ENCODE data around the gene STK38L.

The STK38L gene

DNA sequence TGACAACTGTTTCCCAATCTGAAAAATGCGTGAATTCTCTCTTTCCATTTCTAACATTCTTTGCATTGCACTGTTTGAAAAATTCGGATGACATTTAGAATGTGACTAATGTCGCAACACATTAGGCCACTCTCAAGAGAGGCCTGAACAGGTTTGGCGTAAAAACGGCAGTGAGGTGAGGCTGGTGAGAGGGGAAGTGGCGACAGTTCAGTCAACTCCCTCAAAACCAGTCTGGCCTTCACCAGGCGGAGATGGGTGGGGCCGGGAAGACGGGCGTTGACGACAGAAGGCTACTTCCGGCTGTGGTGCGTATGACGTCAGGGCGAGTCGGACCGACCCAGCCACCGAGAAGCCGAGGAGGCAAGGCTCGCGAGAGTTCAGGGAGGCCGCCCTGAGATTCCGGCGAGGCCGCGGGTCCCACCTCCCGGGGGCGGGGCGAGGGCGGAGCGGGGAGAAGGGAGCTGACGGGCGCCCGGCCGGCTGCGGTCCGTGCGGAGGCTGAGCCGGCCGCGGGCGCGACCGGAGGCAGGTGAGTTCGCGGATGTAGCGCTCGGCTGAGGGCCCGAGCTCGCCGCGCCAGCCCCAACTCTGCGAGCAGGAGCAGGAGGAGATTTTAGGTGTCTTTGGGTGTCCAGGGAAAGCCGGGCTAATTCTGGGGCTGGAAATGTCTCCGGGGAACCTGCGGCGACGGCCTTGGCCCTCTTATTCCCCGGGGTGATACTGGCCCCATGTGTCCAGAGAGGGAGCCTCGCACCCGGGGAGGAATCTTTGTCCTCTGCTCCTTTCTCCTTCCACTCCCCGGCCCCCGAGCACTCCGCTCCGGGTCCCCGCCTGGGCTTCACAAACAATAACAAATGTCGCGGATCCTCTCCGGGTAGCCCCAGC is at the start of gene STK38L:
Gene STK38L, plus strand, starts transcription at position 483 of the 885 bp plus-strand sequence. CDS start 53,435 bp downstream, outside the sequence.
- ChIA-PET CTCF (interaction anchor here (0.7 to 1.4 kb wide), 2 partner anchors 46 to 228 kb away, joined by 3 read pairs; no protein-coding TSS in a partner anchor), POLR2A (interaction anchor here (0.6 to 1.7 kb wide), 11 partner anchors 14 to 1119 kb away, joined by 3 to 9 read pairs (median 4); partner anchors contain the start of gene BHLHE41)
- Histone ChIP-seq H3K36me3 (ENCODE audit: control insufficient read depth in 2 of 2, insufficient read depth in 1 of 2, low read length in 2 of 2) (no peaks in the 10 kb centered on the region), H3K4me3 (ENCODE audit: low read depth, low read length) (peak within 1 kb of the TSS; percentile 89), H3K27ac (ENCODE audit: extremely low read depth, low read depth, low read length) (peak within 1 kb of the TSS; percentile 71), H3K9me3 (ENCODE audit: control insufficient read depth, insufficient read depth, low read depth, low read length) (no peaks in the 10 kb centered on the region; the same call in 1 of the 2 replicates), H3K4me1 (ENCODE audit: control insufficient read depth, insufficient read depth, low read length) (peaks cover 16% of the 10 kb centered on the region)
- TF ChIP-seq ZNF341 (tag by site-specific recombination; IDR thresholded peaks at IDR 0.05; ENCODE audit: low read depth) (0 out of 2 replicates have a peak, but pooled peaks have one; percentile 17), SP2 (tag by site-specific recombination; IDR thresholded peaks at IDR 0.05) (peak; percentile 94), ZEB2 (tag by site-specific recombination; IDR thresholded peaks at IDR 0.05) (peak; percentile 59; the same call in 1 of the 2 replicates), SCRT2 (tag by site-specific recombination; IDR thresholded peaks at IDR 0.05) (0 out of 2 replicates have a peak, but pooled peaks have one; percentile 39), SP7 (tag by site-specific recombination; IDR thresholded peaks at IDR 0.05) (peak; percentile 33; the same call in 1 of the 2 replicates), SETDB1 (IDR thresholded peaks at IDR 0.05; ENCODE audit: insufficient read length, low read length) (peak; percentile 81), ZBTB21 (tag by site-specific recombination; IDR thresholded peaks at IDR 0.05) (peak; percentile 100), ZFP37 (tag by site-specific recombination; IDR thresholded peaks at IDR 0.05) (peak; percentile 58), ZIC2 (tag by site-specific recombination; IDR thresholded peaks at IDR 0.05) (0 out of 2 replicates have a peak, but pooled peaks have one; percentile 14), ZSCAN30 (tag by site-specific recombination; IDR thresholded peaks at IDR 0.05) (peak; percentile 69; the same call in 1 of the 2 replicates), ZNF558 (tag by site-specific recombination; IDR thresholded peaks at IDR 0.05) (peak; percentile 25; the same call in 1 of the 2 replicates), ZNF184 (tag by site-specific recombination; IDR thresholded peaks at IDR 0.05) (no peak), ZNF530 (tag by site-specific recombination; IDR thresholded peaks at IDR 0.05; ENCODE audit: low read depth) (no peak)
- TF ChIP-seq, protein P1, sequence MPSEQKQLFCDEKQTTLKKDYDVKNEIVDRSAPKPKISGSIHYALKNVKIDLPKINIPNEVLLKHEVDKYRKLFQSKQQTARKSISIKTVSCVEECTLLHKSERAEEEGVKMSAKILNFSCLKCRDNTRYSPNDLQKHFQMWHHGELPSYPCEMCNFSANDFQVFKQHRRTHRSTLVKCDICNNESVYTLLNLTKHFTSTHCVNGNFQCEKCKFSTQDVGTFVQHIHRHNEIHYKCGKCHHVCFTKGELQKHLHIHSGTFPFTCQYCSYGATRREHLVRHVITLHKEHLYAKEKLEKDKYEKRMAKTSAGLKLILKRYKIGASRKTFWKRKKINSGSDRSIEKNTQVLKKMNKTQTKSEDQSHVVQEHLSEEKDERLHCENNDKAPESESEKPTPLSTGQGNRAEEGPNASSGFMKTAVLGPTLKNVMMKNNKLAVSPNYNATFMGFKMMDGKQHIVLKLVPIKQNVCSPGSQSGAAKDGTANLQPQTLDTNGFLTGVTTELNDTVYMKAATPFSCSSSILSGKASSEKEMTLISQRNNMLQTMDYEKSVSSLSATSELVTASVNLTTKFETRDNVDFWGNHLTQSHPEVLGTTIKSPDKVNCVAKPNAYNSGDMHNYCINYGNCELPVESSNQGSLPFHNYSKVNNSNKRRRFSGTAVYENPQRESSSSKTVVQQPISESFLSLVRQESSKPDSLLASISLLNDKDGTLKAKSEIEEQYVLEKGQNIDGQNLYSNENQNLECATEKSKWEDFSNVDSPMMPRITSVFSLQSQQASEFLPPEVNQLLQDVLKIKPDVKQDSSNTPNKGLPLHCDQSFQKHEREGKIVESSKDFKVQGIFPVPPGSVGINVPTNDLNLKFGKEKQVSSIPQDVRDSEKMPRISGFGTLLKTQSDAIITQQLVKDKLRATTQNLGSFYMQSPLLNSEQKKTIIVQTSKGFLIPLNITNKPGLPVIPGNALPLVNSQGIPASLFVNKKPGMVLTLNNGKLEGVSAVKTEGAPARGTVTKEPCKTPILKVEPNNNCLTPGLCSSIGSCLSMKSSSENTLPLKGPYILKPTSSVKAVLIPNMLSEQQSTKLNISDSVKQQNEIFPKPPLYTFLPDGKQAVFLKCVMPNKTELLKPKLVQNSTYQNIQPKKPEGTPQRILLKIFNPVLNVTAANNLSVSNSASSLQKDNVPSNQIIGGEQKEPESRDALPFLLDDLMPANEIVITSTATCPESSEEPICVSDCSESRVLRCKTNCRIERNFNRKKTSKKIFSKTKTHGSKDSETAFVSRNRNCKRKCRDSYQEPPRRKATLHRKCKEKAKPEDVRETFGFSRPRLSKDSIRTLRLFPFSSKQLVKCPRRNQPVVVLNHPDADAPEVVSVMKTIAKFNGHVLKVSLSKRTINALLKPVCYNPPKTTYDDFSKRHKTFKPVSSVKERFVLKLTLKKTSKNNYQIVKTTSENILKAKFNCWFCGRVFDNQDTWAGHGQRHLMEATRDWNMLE (tag by site-specific recombination; conservative IDR thresholded peaks at IDR 0.05; ENCODE audit: low read depth), result peak; percentile 98
- TF ChIP-seq, protein P2, sequence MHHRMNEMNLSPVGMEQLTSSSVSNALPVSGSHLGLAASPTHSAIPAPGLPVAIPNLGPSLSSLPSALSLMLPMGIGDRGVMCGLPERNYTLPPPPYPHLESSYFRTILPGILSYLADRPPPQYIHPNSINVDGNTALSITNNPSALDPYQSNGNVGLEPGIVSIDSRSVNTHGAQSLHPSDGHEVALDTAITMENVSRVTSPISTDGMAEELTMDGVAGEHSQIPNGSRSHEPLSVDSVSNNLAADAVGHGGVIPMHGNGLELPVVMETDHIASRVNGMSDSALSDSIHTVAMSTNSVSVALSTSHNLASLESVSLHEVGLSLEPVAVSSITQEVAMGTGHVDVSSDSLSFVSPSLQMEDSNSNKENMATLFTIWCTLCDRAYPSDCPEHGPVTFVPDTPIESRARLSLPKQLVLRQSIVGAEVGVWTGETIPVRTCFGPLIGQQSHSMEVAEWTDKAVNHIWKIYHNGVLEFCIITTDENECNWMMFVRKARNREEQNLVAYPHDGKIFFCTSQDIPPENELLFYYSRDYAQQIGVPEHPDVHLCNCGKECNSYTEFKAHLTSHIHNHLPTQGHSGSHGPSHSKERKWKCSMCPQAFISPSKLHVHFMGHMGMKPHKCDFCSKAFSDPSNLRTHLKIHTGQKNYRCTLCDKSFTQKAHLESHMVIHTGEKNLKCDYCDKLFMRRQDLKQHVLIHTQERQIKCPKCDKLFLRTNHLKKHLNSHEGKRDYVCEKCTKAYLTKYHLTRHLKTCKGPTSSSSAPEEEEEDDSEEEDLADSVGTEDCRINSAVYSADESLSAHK (tag by site-specific recombination; IDR thresholded peaks at IDR 0.05), result no peak
- TF ChIP-seq, protein P3, sequence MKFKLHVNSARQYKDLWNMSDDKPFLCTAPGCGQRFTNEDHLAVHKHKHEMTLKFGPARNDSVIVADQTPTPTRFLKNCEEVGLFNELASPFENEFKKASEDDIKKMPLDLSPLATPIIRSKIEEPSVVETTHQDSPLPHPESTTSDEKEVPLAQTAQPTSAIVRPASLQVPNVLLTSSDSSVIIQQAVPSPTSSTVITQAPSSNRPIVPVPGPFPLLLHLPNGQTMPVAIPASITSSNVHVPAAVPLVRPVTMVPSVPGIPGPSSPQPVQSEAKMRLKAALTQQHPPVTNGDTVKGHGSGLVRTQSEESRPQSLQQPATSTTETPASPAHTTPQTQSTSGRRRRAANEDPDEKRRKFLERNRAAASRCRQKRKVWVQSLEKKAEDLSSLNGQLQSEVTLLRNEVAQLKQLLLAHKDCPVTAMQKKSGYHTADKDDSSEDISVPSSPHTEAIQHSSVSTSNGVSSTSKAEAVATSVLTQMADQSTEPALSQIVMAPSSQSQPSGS (tag by site-specific recombination; IDR thresholded peaks at IDR 0.05; ENCODE audit: low read depth), result peak; percentile 98
- TF ChIP-seq, protein P4, sequence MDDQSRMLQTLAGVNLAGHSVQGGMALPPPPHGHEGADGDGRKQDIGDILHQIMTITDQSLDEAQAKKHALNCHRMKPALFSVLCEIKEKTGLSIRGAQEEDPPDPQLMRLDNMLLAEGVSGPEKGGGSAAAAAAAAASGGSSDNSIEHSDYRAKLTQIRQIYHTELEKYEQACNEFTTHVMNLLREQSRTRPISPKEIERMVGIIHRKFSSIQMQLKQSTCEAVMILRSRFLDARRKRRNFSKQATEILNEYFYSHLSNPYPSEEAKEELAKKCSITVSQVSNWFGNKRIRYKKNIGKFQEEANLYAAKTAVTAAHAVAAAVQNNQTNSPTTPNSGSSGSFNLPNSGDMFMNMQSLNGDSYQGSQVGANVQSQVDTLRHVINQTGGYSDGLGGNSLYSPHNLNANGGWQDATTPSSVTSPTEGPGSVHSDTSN (CRISPR knock-in tag; IDR thresholded peaks at IDR 0.05), result peak; percentile 79; the same call in 1 of the 2 replicates
- TF ChIP-seq, protein P5, sequence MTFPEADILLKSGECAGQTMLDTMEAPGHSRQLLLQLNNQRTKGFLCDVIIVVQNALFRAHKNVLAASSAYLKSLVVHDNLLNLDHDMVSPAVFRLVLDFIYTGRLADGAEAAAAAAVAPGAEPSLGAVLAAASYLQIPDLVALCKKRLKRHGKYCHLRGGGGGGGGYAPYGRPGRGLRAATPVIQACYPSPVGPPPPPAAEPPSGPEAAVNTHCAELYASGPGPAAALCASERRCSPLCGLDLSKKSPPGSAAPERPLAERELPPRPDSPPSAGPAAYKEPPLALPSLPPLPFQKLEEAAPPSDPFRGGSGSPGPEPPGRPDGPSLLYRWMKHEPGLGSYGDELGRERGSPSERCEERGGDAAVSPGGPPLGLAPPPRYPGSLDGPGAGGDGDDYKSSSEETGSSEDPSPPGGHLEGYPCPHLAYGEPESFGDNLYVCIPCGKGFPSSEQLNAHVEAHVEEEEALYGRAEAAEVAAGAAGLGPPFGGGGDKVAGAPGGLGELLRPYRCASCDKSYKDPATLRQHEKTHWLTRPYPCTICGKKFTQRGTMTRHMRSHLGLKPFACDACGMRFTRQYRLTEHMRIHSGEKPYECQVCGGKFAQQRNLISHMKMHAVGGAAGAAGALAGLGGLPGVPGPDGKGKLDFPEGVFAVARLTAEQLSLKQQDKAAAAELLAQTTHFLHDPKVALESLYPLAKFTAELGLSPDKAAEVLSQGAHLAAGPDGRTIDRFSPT (tag by site-specific recombination; IDR thresholded peaks at IDR 0.05), result no peak
- TF ChIP-seq, protein P6, sequence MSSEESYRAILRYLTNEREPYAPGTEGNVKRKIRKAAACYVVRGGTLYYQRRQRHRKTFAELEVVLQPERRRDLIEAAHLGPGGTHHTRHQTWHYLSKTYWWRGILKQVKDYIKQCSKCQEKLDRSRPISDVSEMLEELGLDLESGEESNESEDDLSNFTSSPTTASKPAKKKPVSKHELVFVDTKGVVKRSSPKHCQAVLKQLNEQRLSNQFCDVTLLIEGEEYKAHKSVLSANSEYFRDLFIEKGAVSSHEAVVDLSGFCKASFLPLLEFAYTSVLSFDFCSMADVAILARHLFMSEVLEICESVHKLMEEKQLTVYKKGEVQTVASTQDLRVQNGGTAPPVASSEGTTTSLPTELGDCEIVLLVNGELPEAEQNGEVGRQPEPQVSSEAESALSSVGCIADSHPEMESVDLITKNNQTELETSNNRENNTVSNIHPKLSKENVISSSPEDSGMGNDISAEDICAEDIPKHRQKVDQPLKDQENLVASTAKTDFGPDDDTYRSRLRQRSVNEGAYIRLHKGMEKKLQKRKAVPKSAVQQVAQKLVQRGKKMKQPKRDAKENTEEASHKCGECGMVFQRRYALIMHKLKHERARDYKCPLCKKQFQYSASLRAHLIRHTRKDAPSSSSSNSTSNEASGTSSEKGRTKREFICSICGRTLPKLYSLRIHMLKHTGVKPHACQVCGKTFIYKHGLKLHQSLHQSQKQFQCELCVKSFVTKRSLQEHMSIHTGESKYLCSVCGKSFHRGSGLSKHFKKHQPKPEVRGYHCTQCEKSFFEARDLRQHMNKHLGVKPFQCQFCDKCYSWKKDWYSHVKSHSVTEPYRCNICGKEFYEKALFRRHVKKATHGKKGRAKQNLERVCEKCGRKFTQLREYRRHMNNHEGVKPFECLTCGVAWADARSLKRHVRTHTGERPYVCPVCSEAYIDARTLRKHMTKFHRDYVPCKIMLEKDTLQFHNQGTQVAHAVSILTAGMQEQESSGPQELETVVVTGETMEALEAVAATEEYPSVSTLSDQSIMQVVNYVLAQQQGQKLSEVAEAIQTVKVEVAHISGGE (tag by site-specific recombination; conservative IDR thresholded peaks at IDR 0.05; ENCODE audit: low read depth), result peak; percentile 53
